Fibroblast of the conjunctiva (primary cell): ENCODE measurements around the gene LPAR1.

Source experiments
- DNase-seq: peaks from one replicate; pipeline ENCODE4 v3.0.0-alpha.2; 2010; ENCODE audit warnings: low read depth

LPAR1 gene

DNA sequence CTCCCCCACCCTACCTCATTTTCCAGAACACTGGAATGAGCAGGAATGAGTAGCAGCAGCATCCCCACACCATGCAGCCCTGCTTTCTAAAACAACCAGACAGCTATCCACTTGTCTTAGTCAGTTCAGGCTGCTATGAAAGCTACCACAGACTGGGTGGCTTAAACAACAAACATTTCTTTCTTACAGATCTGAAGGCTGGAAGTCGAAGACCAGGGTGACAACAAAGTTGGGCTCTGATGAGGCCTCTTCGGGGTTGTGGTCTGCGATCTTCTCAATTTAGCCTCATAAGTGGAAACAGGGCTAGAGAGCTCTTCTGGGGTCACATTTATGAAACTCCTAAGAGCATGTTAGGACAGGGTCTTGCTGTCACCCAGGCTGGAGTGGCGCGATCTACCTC lies 38.9 kb downstream of the LPAR1 start:
- DNase-seq = no peak

DNA sequence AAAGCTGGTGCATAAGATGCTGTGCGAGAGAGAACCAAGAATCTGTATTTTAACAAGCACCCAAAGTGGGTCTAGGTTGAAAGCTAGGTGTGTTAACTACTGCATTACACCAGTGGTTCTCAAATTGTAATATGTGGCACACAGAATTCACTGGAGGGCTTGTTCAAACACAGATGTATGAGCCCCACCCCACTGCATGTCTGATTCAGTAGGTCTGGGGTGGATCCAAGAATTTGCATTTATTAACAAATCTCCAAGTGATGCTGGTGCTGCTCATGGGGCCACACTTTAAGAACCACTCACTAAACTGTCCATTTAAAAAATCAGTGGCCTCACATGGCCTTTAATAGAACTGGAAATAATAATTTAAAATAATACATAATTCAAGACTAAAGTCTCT lies 40.4 kb downstream of the LPAR1 start:
- peak; percentile 61 for DNase-seq

DNA sequence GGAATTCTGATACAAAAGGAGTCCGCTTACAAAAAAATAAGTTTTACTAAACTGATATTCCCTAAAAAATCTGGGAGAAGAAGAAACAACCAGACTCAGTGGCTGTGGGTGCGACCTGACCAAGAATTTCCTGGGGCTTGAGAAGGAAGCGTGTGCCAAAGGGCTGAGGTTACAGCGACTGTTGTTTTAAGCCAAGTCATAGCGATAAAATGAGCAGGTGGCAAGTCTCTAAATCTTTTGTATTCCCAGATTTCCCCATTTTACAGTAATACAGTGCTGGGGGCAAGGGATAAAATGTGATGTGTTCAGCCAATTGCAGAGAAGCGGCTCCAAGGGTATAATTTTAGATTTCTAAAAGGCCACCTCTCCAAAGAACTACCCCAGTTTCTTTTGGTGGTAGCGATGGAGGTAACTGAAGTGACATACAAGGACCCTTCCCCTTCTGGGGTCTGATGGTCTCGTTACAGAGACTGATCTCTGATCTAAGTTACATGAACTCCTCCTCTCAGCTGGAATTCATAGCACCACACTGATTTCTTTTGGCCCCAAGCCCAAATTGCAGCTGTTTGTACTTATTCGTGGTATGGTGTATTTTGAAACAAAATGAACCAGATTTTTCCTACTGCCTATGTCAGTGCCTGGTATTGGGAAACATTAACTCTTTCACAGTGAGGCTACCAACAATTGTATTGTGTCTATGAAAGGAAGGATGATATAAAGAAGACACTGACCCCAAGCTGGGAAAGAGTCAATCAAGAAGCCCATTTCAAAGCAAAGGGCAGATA lies 41.6 kb downstream of the LPAR1 start:
- peak; percentile 88 for DNase-seq

DNA sequence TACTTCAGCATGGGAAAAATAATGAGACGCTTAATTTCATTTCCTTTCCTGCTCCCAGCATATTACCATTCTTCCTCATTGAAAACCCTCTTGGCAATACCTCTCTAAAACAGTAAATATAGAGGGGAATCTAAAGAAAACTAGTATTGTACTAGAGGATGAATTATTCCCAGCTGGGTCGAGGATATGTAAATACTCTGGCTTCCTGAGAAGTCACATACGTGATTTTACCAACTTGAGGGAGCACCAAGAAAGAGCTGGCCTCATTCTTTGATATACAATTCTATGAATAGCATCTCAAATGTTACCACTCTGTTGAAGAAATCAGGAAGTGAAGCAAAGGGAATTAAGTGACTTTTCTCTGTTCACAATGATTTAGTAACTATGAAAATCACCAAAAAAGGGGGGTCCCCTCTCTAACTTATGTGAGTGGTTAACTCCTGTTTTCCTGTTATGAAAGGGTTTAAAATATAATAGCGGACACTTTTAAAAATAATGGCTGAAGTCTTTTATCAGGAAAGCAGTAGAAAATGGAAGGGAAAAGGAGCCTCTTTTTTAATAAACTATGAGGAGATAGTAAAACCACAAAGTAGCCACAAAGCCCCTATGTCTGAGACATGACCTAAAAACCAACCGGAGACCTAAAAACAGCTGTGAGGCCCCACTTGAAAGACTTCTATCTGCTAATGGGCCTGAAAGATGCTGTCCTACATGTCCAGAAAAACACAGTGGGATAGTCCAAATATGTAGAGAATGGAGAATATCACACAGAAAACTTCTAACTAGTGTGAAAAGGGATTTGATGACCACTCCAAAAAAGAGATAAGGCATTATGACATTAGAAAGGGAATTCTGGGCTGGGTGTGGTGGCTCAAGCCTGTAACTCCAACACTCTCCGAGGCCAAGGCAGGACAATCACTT lies 42.6 kb downstream of the LPAR1 start:
- DNase-seq = no peak

DNA sequence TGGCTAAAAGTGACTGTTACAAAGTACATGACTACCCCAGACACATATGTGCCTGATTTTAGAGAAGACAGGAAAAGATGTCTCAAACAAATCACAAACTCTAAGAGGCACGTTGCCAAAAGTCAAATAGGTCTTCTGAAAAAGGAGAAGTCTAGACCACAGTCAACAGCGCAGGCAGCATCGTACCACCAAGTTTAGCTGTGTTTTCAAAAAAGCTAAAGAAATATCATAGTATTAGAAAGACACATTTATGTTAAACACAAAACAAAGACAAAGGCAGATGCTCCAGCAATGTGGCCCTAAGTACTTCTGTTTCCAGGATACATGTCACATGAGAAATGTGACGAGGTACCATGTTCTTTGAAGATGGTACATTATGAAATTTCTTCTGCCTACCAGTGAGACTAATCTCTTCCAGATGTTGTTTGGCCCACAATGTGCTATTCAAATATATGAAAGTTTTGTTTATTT lies 43.5 kb downstream of the LPAR1 start:
- DNase-seq = peak; percentile 71

DNA sequence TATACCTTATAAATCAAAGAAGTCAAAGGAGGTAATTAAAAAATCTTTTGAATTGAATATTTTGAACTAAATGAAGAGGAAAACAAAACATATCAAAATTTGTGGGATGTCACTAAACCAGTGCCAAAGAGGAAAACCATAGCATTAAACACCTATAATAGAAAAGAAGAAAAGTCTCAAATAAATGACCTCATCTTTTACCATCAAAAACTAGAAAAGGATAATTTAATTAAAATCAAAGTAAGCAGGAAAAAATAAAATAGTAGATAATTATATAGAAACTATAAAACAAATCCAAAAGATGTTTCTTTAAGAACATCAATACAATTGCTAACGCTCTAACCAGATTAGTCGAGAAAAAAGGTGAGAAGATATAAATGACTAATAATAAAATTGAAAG lies 47.8 kb downstream of the LPAR1 start:
- DNase-seq = no peak

DNA sequence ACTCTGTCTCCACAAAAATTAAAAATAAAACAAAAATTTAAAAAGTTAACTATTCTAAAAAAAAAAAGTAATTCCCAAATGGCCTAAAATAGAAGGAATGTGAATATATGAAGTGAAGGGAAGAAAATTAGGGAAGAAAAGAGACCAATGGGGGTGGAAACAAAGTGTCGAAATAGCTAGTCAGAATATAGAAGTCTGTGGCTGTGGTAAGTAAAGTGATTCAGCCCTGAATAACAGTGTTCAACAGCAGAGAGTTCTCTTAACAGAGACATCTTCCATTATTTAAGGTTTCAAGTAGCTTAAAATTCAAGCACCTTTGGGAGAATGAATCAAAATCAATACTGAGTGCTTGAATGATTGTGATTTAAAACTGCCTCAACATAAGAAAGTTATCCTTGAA lies 51.7 kb downstream of the LPAR1 start:
- no peak for DNase-seq

DNA sequence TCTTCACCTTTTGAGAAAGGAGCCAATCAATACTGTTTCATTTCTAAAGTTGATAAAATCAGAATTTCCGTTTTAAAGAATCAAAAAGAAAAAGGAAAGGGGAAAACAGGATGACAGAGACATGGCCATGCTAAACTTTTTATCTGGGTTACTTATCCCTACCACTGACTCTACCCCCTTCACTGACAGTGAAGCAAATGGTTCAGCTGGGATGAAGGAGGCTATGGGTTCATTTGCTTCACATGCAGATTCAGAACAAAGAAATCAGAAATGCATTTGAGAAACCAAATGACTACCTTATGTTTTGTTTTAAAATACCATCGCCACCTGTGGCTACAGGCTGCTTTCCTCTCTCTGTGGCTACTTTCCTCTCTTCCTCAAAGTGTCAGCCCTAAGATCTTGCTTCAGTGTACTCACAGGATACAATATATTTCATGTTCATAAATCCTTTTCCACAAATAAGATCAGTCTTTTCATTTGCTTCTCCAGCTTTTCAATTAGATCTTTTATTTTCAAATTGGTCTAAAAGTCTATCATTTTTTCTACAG lies 53.3 kb downstream of the LPAR1 start:
- DNase-seq = no peak

DNA sequence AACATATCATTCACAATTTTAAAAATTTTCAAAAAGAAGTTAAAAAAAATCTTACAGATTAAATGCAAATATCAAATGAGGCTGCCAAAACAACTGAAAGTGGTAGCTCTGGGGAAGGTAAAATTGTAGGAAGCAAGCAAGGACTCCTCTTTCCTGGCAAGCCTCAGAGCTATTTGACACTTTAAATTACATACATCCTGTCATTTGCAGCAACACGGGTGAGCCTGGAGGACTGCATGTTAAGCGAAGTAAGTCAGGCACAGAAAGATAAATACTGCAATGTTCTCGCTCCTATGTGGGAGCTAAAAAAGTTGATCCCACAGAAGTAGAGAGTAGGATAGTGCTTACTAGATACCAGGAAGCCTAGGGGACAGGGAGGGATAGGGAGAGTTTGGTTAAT lies 58.0 kb downstream of the LPAR1 start:
- DNase-seq = no peak

DNA sequence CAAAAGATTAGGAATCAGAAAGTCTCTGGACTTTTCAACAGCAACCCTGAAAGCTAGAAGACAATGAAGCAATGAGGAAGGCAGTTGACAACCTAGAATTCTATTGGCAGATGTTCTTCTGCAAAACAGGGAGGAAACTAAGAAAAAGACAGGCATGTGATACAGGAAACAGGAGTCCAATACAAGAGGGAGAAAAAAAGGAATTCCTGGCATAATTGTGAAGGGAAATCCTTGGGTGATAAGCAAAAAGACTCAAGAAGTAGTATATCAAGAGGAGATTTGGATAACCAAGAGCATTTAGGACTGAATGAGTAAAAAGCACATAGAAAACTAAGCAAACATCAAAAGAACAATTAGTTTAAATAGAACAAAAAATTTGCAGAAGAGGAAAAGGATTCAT lies 58.6 kb downstream of the LPAR1 start:
- no peak for DNase-seq

DNA sequence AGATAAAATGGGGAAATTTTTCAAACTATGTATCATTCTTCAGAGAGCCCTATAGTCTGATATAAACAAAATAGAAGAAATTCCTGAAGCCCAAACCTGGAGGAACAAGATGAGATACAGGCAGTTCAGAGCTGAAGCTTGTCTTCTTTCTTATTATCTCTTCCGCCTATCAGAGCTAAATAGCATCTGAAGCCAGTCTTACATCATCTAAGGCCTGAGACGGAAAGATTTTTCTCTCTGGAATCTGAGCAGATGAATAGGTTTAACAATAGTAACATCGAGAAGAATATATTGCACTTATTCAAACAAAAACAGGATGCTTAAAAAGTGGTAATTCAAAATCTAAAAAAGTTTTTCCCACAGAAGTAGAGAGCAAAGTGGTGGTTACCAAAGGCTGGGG lies 59.8 kb downstream of the LPAR1 start:
- no peak for DNase-seq

DNA sequence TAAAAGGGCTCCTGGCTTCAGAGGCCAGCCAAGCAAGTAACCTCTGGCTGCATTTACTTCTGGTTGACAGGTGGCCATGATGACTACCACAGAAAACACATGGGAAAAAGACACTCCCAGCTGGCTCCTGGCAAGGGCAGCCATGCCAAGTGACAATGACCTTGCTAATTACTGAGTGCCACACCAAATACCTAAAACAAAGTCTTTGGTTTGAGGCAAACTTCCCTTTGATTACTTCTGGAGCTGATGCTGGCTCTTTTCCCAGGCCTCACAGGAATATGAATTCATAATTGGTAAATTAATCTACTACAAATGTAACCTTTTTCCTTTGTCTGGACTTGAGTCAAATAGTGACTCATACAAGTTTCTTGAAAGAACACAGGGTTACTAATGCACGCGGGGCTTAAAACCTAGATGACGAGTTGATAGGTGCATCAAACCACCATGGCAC lies 61.0 kb downstream of the LPAR1 start:
- peak; percentile 51 for DNase-seq

DNA sequence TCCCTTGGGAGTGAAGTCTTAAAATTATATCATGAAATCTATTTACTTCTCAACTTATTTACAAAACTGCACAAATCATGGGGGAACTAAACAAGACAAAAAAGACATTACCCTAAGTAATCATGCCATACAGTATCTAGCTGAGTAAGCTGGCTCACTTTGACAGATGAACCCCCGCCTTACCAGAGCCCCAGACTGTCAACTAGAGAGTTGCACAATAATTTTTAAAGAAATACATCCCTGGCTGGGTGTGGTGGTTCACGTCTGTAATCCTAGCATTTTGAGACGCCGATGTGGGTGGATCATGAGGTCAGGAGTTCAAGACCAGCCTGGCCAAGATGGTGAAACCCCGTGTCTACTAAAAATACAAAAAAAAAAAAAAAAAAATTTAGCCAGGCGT lies 62.3 kb downstream of the LPAR1 start:
- DNase-seq = peak; percentile 67

DNA sequence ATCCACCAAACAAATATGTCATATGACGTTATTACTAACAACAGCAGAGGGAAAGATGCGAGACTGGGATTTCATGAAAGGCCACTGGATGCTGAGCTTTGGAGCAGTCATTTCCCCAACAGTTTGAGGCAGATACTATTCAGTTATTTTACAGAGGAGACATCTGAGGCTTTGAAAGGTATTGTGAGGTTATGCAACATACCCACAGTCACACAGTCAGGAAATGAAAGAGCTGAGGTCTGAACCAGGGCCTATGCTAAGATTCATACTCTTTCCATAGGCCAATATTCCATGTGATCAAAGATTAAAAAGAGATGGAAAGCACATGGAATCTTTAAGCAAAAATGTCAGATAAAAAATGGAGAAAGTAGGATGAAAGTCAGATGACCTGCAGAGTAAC lies 63.0 kb downstream of the LPAR1 start:
- no peak for DNase-seq

DNA sequence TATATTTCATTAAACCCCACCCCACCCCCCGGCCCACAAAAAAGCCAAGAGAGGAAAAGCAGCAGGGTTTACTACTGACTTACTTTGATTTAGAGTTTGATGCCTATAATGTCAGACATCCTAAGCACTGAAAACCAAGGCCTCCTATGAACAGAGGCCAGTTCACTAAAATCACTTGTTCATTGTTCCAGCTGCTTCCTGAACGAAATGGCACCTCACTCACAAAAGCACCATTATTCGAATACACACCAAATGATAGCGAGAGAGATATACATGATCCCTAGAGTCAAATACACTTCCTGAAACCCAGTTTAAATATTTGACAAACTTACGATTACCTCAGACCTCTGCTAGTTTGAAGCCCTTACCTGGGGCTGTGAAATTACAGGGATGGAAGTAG lies 66.6 kb downstream of the LPAR1 start:
- no peak for DNase-seq

DNA sequence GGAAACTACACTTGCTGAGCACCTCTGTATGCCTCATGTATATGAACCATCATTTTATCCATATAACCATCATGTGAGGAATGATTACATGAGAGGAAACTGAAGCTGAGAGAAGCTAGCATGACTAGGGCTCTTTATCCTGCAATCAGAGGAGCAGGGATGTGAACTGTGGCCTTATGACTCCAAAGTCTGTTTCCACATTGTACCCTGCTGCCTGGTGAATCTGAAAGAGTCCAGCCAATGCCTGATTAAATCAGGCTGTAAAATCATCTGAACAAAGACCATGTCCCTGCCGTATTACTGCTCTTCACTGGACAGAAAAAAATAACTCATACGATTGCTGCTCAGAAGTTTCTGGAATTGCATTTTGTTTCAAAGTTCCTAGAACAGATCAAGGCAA lies 67.0 kb downstream of the LPAR1 start:
- DNase-seq = no peak

DNA sequence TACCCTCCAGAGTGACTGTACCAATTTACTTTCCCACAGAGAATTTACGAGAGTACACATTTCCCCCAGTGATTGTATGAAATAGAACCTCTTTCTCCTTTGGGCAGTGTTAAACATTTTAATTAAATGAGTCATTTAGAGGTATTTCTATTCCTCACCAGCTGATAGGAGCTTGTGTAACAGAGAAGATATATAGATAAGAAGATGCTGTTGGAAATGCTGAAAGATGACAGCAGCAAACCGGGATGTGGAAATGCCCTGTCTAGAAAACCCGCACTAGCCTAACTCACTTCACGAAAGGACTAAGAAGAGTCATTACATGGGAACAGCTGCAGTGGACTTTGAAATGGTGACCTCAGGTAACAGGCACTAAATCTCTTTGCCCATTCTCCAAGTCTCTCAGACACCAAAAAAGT lies 68.3 kb downstream of the LPAR1 start:
- no peak for DNase-seq

DNA sequence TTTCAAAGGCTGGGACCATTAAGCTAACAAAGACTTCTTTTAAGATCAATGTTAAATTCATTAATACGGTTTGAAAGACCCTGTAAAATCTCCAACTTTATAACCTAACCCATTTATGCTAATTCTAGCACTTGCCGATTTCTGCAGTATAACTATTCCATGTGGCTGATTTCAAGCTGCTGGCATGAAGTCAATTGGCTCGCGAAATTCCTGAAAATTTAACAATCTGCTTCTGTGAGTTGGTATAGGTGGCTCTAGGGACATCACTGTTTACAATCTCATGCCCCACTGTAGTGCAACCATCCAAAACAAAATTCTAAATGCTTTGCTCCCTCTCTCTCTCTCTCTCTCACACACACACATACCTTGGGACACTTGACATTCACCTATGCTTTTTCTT lies 70.2 kb downstream of the LPAR1 start:
- DNase-seq = no peak

DNA sequence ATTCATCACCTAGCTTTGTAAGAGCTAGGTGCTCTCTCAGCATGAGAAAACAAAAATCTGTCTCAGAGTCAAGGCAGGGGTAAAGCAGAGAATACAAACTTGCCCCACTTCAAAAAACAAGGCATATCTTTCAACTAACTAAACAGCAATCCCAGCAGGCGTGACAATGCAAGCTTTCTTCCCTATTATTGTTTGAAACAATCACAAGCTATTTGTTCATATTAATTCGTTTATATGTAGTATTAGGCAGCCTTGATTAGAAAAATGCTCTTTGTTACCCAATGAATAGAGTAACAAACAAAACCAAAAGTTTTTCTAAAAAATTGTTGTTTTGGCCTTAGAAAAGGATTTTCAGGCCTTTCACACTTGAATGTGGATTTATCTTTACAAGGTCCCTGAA lies 71.1 kb downstream of the LPAR1 start:
- DNase-seq = no peak

DNA sequence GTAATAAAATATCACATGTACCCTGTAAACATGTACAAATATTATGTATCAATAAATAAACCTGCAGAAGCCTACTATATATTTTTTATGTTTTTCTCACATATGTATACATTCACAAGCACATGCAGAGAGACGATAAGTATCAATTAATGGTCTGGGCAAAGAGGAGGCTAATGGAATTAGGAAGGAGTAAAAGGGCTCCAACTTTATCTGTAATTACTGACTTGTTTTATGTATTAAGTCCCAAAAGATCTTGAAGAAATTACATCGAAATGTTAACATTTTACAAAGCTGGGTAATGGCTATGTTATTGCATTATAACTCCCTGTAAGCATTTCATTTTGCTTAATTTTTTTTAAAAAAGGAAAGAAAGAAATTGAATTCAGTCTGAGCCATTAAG lies 78.0 kb downstream of the LPAR1 start:
- no peak for DNase-seq

DNA sequence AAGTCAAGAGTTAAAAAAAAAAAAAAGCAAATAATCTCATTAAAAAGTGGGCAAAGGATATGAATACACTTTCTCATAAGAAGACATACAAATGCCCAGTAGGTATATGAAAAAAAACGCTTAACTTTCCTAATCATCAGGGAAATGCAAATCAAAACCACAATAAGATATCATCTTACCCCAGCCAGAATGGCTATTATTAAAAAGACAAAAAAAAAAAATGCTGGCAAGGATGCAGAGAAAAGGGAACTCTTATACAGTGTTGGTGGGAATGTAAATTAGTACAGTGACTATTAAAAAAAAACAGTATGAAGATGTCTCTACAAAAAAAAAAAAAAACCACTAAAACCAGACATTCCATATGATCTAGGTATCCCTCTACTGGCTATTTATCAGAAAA lies 79.4 kb downstream of the LPAR1 start:
- DNase-seq = no peak

DNA sequence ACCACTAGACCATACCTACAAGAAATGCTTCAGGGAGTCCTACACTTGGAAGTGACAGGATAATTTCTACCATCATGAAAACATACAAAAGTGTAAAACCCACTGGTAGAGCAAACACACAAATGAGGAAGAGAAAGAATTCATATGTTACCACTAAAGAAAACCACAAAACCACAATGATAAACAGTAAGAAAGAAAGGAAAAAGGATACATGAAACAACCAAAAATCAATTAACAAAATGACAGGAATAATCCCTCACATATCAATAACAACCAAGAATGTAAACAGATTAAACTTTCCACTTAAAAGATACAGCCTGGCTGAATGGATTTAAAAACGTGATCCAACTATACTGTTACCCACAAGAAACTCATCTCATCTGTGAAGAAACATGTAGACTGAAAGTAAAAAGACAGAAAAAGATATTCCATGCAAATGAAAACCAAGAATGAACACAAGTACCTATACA lies 83.4 kb downstream of the LPAR1 start:
- no peak for DNase-seq

DNA sequence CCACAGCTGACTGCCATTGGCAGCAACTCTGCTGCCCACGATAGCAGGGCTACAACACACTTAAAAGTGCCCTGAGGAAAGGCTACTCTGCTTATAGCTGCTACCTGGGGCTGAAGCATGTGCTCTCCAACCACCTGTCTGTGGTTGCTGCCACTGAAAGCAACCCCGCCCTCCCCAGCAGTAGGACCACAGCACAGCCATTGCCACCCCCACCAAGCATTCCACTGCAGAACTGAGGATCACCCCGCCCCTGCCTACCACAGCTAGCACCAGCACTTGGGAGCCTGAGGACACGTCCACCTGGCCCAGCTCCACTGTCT lies 85.8 kb downstream of the LPAR1 start:
- no peak for DNase-seq
